Testis (tissue), 2 donors: ENCODE data around the gene KIFAP3.

Experiments used
- CTCF ChIP-seq, 3 experiments: fragments of 450-650 bp in 2 of 3; fragments of 200-600 bp in 1 of 3; sonication (generic) in 1 of 3; IDR thresholded peaks; one replicate each; pipeline ENCODE4 v1.5.1; 2016 to 2019; ENCODE audit warnings: antibody characterized with exemption in 3 of 3, mild to moderate bottlenecking in 2 of 3, moderate library complexity in 1 of 3
- POLR2A ChIP-seq: fragments of 450-650 bp; IDR thresholded peaks from one replicate; pipeline ENCODE4 v1.6.1; 2017; ENCODE audit warnings: antibody characterized with exemption, mild to moderate bottlenecking, moderate library complexity

- no peak for TF ChIP-seq CTCF (IDR thresholded peaks at IDR 0.05)
- TF ChIP-seq POLR2A = no peak
Measured at GRCh38 chr1:169946206-169946605, 128.3 kb downstream of the KIFAP3 start.
